Naive thymus-derived CD8-positive, alpha-beta T cell (primary cell): ENCODE measurements around the gene HOXB8. TPM values are rescaled to one million over a fixed set of nuclear protein-coding genes. Genes with fewer than 3 reads are reported as not detected.
A peak's percentile ranks its signal among the peaks of the same experiment; 100 is the strongest.

Source experiments
- ATAC-seq, 2 donors: fragments of 150-1000 bp; cut with Tn5 transposase in 1 of 2; sonication (Bioruptor Pico), chemical (Tn5 transposase) in 1 of 2; 1 replicate in 1 of 2; 2 replicates in 1 of 2; pipeline ENCODE4 v1.10.0; 2021; ENCODE audit warnings: mild to moderate bottlenecking in 2 of 2, moderate library complexity in 2 of 2
- POLR2A ChIA-PET: fragments of 350-600 bp; sonication (Branson Sonifier 250); formaldehyde crosslinking; loops from one replicate; lab custom pipeline; 2021; ENCODE audit warnings: antibody characterized with exemption; lab: Charles Lee
- DNase-seq, 10 donors: peaks; one replicate each; pipeline versions ENCODE4 v3.0.0 to v3.0.0-alpha.2; 2020 to 2022
- H3K27ac Mint-ChIP-seq, 10 donors: one replicate each; pipeline ENCODE4 v1.8.0; 2020 to 2022; ENCODE audit warnings: mild to moderate bottlenecking in 10 of 10, mixed read lengths in 10 of 10, moderate library complexity in 4 of 10, inconsistent platforms in 1 of 10
- H3K27me3 Mint-ChIP-seq, 5 donors: one replicate each; pipeline ENCODE4 v1.8.0; 2021 to 2022; ENCODE audit warnings: mixed read lengths in 5 of 5
- H3K36me3 Mint-ChIP-seq, 3 donors: one replicate each; pipeline ENCODE4 v1.8.0; 2020 to 2022; ENCODE audit warnings: mixed read lengths in 3 of 3, mild to moderate bottlenecking in 2 of 3, inconsistent platforms in 1 of 3
- H3K4me1 Mint-ChIP-seq, 4 donors: one replicate each; pipeline ENCODE4 v1.8.0; 2021 to 2022; ENCODE audit warnings: mixed read lengths in 4 of 4
- H3K4me3 Mint-ChIP-seq, 10 donors: one replicate each; pipeline ENCODE4 v1.8.0; 2020 to 2022; ENCODE audit warnings: mild to moderate bottlenecking in 10 of 10, mixed read lengths in 10 of 10, moderate library complexity in 6 of 10, inconsistent platforms in 1 of 10
- H3K9me3 Mint-ChIP-seq, 9 donors: one replicate each; pipeline ENCODE4 v1.8.0; 2020 to 2022; ENCODE audit warnings: mixed read lengths in 9 of 9, mild to moderate bottlenecking in 3 of 9, inconsistent platforms in 1 of 9, moderate library complexity in 1 of 9
- polyA plus RNA-seq, 3 donors: library from polyadenylated mRNA; unstranded; fragments of 300-500 nt; fragmentation: Illumina TruSeq; gene quantifications; one replicate each; pipeline ENCODE4 v1.2.3, GENCODE V29; 2021
- total RNA-seq, 8 experiments: library from RNA in 2 of 8; stranded (reverse) in 2 of 8; gene quantifications; one replicate each; pipeline ENCODE4 v1.2.3 and lab custom pipeline; 2021 to 2026

HOXB8 gene
- total RNA-seq (not detected), polyA plus RNA-seq (not detected), total RNA-seq (lab: John Stamatoyannopoulos, UW) (0 to 0.09 (median 0) reads per million in 6 experiments)

DNA sequence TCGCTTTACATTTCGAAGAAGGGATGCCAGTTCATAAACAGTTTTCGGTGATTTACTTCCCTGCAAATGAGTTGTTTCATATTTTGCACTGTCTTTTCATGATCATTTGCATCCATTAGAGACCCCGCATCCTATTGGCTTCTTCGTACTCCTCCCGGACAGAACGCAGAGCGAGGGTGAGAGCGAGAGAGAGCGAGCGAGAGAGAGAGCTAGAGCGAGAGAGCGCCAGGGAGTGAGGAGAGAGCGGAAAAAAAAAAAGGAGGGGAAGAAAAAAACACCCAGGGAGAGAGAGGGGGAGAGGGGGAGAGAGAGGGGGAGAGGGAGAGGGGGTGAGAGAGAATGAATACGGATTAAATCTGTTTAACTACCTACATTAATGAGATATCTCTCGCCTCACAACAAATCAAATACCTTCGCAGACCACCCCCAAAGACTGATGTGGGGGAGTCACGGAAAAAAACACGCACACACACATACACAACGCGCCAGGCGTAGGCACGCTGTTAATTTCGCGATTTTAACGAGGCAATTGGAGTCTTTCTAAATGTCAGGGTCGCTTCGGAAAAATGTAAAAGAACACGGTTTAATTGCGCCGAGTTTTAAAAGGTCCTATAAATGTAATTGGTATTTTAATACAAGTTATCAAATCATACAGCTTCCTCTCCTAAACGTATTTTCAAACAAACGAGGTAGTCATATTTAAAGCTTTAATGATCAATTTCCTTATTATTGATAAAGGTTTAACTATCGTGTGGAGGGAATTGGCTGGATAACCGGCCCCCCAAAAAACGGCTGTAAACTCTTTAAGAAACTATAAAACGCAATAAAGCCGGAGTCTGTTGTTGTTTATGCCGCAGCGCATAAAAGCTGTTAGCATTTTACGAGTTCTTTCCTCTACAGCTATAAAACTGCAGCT lies at the start of gene HOXB8:
Gene HOXB8, minus strand, starts transcription at position 246 of the 916 bp plus-strand sequence. CDS start 588 bp downstream, outside the sequence.
- H3K27me3 Mint-ChIP-seq: peaks cover 43 to 99% (median 79%) of the 10 kb centered on the region in 5 donors
- peak within 1 kb of the TSS in 3 of 10 donors; percentile 29 to 56 (median 54) for H3K27ac Mint-ChIP-seq
- peaks cover 0 to 14% (median 0%) of the 10 kb centered on the region in 3 donors for H3K36me3 Mint-ChIP-seq
- DNase-seq: no peak
- peaks cover 0 to 2% (median 0%) of the 10 kb centered on the region in 9 donors for H3K9me3 Mint-ChIP-seq
- POLR2A ChIA-PET: interaction anchor here (0.6 to 2.9 kb wide), 4 partner anchors 21 to 594 kb away, joined by 3 to 8 read pairs (median 4); partner anchors contain the start of gene HOXB5
- H3K4me3 Mint-ChIP-seq: peak within 1 kb of the TSS; percentile 6 to 96 (median 58)
- H3K4me1 Mint-ChIP-seq: peaks cover 31 to 76% (median 54%) of the 10 kb centered on the region in 4 donors
- ATAC-seq: no peak

DNA sequence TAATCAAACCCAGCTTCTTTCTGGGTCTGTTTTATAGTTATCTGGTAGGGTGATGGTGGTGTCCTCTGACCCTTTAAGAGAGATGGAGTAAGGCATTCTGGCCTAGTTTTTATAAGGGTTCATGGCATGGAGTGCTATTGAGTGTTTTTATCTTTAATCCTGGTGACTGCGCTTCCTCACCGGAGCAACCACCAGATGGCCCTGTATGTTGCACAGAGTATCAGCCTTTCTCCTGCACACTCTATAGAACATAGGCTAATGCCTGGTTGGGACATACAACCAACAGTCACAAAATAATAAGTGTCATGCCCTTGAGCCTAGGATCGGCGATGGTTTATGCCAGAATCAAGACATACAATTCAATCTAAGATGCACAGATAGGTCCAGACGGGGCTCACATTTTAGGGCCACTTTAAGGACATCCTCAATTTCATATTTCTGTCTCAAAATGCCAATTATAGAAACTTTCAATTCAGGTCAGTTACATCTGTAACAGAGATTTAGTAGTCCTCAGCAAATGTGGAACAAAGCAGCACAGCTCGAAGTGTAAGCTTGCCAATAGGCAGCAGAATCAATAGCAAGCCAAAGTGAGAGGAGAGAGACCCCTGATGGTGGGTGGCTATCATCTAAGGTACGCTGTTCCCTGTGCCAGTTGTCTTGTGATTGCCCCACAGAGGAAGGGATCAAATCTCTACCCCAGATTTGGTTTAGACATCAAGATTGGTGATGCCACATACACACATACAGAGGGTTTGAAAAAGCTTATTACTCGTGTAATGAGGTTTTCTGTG lies 48.2 kb upstream of the HOXB8 start:
- ATAC-seq (no peak), DNase-seq (no peak)
- Mint-ChIP-seq H3K4me1 (peaks cover 0 to 2% (median 0%) of the 10 kb centered on the region in 4 donors), H3K36me3 (peaks cover 0 to 2% (median 0%) of the 10 kb centered on the region in 3 donors), H3K4me3 (no peak overlapping the region), H3K9me3 (no peaks in the 10 kb centered on the region), H3K27ac (no peak overlapping the region), H3K27me3 (peaks cover 14 to 20% (median 19%) of the 10 kb centered on the region in 5 donors)
- POLR2A ChIA-PET: no interaction called here

DNA sequence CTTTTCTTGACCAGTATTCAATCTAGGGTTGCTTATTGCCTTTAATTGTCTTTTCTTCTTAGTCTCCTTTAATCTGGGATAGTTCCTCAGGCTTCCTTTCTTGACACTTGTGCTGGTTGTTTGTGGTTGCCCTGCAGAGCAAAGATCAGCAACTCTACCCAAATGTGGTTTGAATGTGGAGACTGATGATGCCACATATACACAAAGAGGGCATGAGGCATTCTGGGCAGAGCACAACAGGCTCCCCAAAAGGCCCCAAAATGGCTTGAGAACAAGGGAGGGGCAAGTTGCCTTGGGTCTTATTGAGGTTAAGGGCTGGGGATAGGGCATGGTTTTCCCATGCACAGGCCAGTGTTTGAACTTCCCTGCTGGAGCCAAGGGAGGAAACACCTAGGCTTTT lies 40.8 kb upstream of the HOXB8 start:
- ATAC-seq: no peak
- H3K4me3 Mint-ChIP-seq: no peak overlapping the region

DNA sequence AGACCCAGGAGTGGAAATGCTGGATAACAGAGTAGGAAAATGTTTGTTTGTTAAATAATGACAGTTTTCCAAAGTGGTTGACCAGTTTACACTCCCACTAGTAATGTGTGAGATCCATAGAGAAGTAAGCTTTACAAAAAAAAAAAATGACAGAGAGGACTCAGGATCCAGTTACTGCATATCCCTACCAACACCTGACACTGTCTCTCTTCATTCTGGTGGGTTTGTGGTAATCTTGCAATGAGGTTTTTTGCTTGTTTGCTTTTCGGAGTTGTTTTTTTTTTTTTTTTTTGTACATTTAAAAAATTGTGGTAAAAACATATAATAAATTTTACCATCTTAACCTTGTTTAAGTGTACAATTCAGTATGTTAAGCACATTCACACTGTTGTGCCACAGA lies 34.6 kb upstream of the HOXB8 start:
- POLR2A ChIA-PET: no interaction called here
- H3K27ac Mint-ChIP-seq: no peak overlapping the region
- H3K4me3 Mint-ChIP-seq: no peak overlapping the region
- H3K36me3 Mint-ChIP-seq: no peaks in the 10 kb centered on the region
- peaks cover 4 to 24% (median 16%) of the 10 kb centered on the region in 4 donors for H3K4me1 Mint-ChIP-seq
- ATAC-seq (no peak), DNase-seq (no peak)
- no peaks in the 10 kb centered on the region for H3K9me3 Mint-ChIP-seq
- peaks cover 12 to 53% (median 37%) of the 10 kb centered on the region in 5 donors for H3K27me3 Mint-ChIP-seq

More for the DNA sequence above, 40.8 kb upstream of the HOXB8 start:
- POLR2A ChIA-PET: no interaction called here
- Mint-ChIP-seq H3K4me1 (peaks cover 0 to 9% (median 0%) of the 10 kb centered on the region in 4 donors), H3K9me3 (no peaks in the 10 kb centered on the region), H3K36me3 (no peaks in the 10 kb centered on the region), H3K27ac (peak overlapping the region in 1 of 10 donors; percentile 73), H3K27me3 (peaks cover 0 to 9% (median 5%) of the 10 kb centered on the region in 5 donors)
- no peak for DNase-seq

DNA sequence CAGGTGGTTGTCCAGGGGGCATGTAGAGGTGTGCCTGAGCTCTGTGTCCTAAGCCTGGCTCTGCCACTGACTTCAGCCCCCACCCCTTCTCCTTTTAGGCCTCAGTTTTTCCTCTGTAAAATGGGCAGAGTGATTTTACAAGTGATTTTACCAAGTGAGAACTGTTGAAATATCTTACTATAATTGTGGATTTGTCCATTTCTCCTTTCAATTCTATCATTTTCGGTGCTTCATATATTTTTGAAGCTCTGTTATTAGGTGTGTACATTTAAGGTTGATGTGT lies 32.8 kb upstream of the HOXB8 start:
- Mint-ChIP-seq H3K4me3 (peak overlapping the region; percentile 13 to 95 (median 85)), H3K4me1 (peaks cover 4 to 25% (median 16%) of the 10 kb centered on the region in 4 donors), H3K27me3 (peaks cover 29 to 71% (median 51%) of the 10 kb centered on the region in 5 donors), H3K27ac (peak overlapping the region in 3 of 10 donors; percentile 13 to 70 (median 65)), H3K9me3 (no peaks in the 10 kb centered on the region), H3K36me3 (no peaks in the 10 kb centered on the region)
- POLR2A ChIA-PET: interaction anchor here (1.0 kb wide), 1 partner anchor 48 kb away, joined by 4 read pairs; no protein-coding TSS in a partner anchor
- DNase-seq (no peak), ATAC-seq (no peak)

DNA sequence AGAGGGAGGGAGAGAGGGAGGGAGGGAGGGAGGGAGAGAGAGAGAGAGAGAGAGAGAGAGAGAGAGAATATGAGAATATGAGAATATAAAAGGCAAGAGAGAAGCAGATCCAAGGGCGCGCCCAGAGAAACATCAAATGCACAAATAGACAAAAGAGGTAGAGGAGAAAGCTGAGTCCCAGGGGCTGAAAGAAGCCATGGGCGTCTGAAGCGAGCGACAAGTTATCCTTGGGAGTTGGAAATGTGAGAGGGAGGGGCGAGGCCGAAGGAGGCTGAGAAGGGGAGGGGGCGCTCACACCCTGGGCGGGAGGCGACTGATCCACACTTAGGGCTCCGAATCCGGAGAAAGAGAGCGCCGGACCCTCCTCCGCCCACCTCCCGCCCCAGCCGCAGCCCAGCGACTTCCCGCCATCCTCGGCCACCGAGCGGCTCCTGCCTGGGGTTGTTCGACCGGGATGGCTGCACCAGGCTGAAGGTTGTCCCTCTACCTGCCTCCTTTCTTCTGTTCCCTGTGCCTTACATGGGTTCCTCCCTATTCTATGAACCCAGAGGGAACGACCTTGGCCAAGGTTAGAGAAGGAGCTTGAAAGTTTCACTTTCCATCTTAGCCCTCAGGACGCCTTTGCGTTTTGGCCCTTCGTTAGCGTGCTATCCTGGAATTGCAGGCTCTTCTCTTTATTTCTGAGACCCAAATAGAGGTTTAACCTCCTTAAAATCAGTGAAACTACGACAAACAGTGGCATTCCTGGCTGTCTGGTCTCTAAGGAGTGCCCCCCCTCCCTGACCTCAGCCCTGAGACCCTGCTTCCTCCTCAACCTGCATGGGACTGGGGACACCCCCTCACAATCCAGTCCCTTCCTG lies 32.2 kb upstream of the HOXB8 start:
- peak; percentile 21 to 31 for ATAC-seq
- H3K4me1 Mint-ChIP-seq: peaks cover 6 to 31% (median 17%) of the 10 kb centered on the region in 4 donors
- H3K27me3 Mint-ChIP-seq: peaks cover 29 to 77% (median 56%) of the 10 kb centered on the region in 5 donors
- H3K36me3 Mint-ChIP-seq: no peaks in the 10 kb centered on the region
- peak in 1 of 10 donors; percentile 21 for DNase-seq
- peak overlapping the region; percentile 75 to 96 (median 90) for H3K4me3 Mint-ChIP-seq
- peak overlapping the region in 5 of 10 donors; percentile 13 to 70 (median 54) for H3K27ac Mint-ChIP-seq
- POLR2A ChIA-PET: interaction anchor here (1.0 kb wide), 1 partner anchor 48 kb away, joined by 4 read pairs; no protein-coding TSS in a partner anchor
- no peaks in the 10 kb centered on the region for H3K9me3 Mint-ChIP-seq

DNA sequence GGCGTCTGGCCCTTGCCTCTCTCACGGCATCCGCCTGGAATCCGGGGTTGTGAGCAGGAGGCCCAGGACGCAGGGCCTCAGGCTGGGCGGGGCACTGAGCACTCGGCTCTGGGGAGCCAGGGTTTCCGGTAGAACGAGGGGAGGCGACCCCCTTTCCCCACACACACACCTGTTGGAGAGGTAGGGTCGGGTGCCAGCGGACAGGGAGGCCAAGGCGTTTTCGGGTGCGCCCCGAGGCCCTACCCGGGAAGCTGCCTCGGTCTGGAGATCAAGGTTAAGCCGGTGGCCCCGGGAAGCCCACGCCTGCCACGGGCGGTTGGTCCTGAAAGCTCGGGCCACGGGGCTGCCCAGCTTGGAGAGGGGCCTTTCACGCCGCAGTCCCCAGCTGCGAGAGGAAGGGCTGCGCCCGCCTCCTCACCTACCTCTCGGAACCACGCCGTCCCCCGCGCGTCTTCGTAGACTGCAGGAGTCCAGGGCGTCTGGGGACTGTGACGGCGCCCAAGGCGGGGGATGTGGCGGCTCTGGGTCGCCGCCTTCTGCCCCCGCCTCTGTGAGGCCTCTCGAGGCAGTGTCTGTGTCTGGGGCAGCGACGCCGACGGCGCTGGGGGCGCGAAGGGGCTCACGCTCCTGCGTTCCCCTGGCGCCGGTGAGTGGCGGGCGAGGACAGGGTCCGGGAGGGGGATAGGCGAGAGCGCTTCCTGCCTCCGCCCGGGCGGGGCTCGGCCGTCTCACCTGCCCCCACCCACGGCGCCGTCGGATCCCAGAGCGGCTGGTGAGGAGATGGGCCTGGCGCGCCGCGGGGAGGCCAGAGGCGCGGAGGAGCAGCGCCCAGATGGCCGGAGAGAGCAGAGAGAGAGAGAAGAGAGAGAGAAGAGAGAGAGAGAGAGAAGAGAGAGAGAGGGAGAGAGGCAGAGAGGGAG lies 31.4 kb upstream of the HOXB8 start:
- Mint-ChIP-seq H3K27ac (peak overlapping the region in 1 of 10 donors; percentile 69), H3K4me1 (peaks cover 10 to 39% (median 20%) of the 10 kb centered on the region in 4 donors)
- POLR2A ChIA-PET: interaction anchor here (0.7 kb wide), 1 partner anchor 77 kb away, joined by 3 read pairs; no protein-coding TSS in a partner anchor

DNA sequence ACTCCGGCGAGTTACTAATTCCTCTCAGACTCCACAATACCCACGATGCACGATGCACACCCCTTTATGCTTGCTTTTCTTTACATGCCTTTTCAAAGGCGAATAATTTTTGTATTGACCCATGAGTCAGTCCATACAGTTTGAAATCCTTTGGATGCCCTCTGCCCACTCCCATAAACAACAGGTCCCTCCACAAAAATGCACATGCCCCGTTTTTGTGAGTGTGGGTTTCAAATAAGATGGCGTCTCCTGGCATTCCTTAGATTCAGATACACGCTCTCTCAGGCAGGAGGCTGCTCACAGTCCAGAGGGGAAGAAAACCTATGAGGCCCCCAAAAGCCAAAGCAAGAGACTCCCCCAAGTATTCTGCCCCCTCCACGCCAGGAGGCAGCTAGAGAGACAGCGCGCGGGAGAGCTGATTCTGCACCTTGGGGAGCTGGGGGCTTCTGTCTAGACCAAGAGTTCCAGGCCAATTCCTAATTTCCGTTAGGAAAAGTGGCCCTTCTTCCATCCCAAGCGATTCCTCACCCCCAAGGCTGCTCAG lies 30.6 kb upstream of the HOXB8 start:
- peak overlapping the region; percentile 50 to 94 (median 77) for H3K4me3 Mint-ChIP-seq
- DNase-seq (no peak), ATAC-seq (no peak)
- POLR2A ChIA-PET: interaction anchor here (0.7 kb wide), 1 partner anchor 78 kb away, joined by 3 read pairs; no protein-coding TSS in a partner anchor
- H3K4me1 Mint-ChIP-seq: peaks cover 12 to 43% (median 22%) of the 10 kb centered on the region in 4 donors
- no peak overlapping the region for H3K27ac Mint-ChIP-seq
- H3K27me3 Mint-ChIP-seq: peaks cover 37 to 93% (median 64%) of the 10 kb centered on the region in 5 donors
- peaks cover 0 to 2% (median 0%) of the 10 kb centered on the region in 3 donors for H3K36me3 Mint-ChIP-seq
- H3K9me3 Mint-ChIP-seq: no peaks in the 10 kb centered on the region

More for the DNA sequence above, 31.4 kb upstream of the HOXB8 start:
- Mint-ChIP-seq H3K4me3 (peak overlapping the region; percentile 75 to 96 (median 90)), H3K9me3 (no peaks in the 10 kb centered on the region), H3K36me3 (peaks cover 0 to 2% (median 0%) of the 10 kb centered on the region in 3 donors), H3K27me3 (peaks cover 32 to 86% (median 58%) of the 10 kb centered on the region in 5 donors)
- peak in 3 of 10 donors; percentile 7 to 37 (median 23) for DNase-seq
- peak; percentile 77 to 80 for ATAC-seq

DNA sequence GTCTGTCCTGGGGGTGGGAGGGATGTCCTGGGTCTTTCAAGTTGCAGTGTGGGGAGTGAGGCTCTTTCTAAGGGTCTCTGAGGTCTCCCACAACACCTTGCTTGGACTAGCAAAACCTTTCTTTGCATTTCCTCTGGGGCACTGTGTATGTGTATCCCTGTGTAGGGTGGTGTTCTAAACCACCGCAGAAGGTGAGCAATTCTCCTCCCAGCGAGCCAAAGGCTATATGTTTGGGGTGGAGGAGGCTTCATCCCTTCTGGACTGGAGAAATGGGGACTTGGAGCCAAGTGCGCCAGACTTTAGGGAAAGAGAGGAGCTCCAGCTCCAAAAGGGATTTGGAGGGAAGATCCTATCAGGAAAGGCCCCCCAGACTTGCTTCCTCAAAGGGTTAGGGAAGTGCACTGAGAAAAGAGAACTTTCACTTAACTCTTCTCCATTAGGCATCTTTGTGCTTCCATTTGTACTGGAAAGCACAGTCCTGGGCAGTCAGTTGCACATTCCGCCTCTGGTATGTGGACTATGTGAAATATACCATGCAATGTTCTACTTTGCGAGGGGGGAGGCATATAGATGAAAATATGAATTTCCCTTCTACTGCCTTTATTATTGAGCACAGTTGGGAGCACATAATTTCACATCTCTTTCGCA lies 29.9 kb upstream of the HOXB8 start:
- Mint-ChIP-seq H3K9me3 (no peaks in the 10 kb centered on the region), H3K36me3 (peaks cover 0 to 2% (median 0%) of the 10 kb centered on the region in 3 donors), H3K27ac (no peak overlapping the region), H3K27me3 (peaks cover 38 to 99% (median 68%) of the 10 kb centered on the region in 5 donors), H3K4me3 (peak overlapping the region in 8 of 10 donors; percentile 29 to 83 (median 64)), H3K4me1 (peaks cover 12 to 43% (median 22%) of the 10 kb centered on the region in 4 donors)
- POLR2A ChIA-PET: no interaction called here
- ATAC-seq (no peak), DNase-seq (no peak)

DNA sequence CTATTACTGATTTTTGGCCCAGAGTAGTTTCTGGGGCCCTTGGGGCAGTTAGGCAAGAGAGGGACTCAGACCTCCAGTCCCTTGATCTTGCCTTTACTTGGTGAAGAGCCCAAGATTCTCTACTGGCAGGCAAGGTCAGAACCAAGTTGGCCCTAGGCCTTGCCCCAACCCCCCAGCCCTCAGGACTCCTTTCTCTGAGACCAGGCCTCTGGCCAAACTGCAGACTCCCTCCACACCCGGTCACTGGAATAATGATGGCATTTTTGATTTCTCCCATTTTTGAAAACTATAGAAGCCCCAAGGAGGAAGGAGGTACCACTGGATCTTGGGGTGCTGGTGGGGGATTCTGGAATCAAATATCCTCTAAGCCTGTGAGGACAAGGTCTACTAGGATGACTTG lies 29.1 kb upstream of the HOXB8 start:
- H3K36me3 Mint-ChIP-seq: peaks cover 0 to 2% (median 0%) of the 10 kb centered on the region in 3 donors
- POLR2A ChIA-PET: interaction anchor here (0.5 kb wide), 1 partner anchor 240 kb away, joined by 3 read pairs; no protein-coding TSS in a partner anchor
- peaks cover 44 to 99% (median 73%) of the 10 kb centered on the region in 5 donors for H3K27me3 Mint-ChIP-seq
- no peak overlapping the region for H3K27ac Mint-ChIP-seq
- peaks cover 12 to 43% (median 22%) of the 10 kb centered on the region in 4 donors for H3K4me1 Mint-ChIP-seq
- DNase-seq (no peak), ATAC-seq (no peak)
- no peaks in the 10 kb centered on the region for H3K9me3 Mint-ChIP-seq
- peak overlapping the region in 2 of 10 donors; percentile 27 to 34 for H3K4me3 Mint-ChIP-seq
